ENCODE data around the gene OTOGL.

- TF ChIP-seq POLR2AphosphoS5 (IDR thresholded peaks at IDR 0.05; ENCODE audit: low read depth, low read length) (no peak), REST (IDR thresholded peaks at IDR 0.05; ENCODE audit: insufficient read depth in 1 of 2, low read depth in 2 of 2, low read length in 2 of 2) (no peak), FOXP2 (optimal IDR thresholded peaks at IDR 0.05; ENCODE audit: borderline replicate concordance, extremely low read depth, extremely low read length, insufficient read depth) (no peak), TAF1 (IDR thresholded peaks at IDR 0.05; ENCODE audit: borderline replicate concordance, insufficient read depth, low read length) (no peak), SIN3A (IDR thresholded peaks at IDR 0.05; ENCODE audit: borderline replicate concordance, insufficient read depth, low read length) (no peak)
Measured at GRCh38 chr12:80261403-80261802, 162.1 kb downstream of the OTOGL start.
